K562 treated with DMSO at 1 percent for 48 hours (cell line): ENCODE results near the gene SAGE1. TPM values are rescaled to one million over a fixed set of nuclear protein-coding genes. Genes with fewer than 3 reads are reported as not detected.

Experiments
- total RNA-seq: library from RNA; unstranded; fragments of 300-600 nt; gene quantifications from 2 replicates; pipeline ENCODE4 v1.2.3, GENCODE V29; 2022; ENCODE audit warnings: low replicate concordance; ENCODE audit errors: extremely low read depth

SAGE1 gene, protein sequence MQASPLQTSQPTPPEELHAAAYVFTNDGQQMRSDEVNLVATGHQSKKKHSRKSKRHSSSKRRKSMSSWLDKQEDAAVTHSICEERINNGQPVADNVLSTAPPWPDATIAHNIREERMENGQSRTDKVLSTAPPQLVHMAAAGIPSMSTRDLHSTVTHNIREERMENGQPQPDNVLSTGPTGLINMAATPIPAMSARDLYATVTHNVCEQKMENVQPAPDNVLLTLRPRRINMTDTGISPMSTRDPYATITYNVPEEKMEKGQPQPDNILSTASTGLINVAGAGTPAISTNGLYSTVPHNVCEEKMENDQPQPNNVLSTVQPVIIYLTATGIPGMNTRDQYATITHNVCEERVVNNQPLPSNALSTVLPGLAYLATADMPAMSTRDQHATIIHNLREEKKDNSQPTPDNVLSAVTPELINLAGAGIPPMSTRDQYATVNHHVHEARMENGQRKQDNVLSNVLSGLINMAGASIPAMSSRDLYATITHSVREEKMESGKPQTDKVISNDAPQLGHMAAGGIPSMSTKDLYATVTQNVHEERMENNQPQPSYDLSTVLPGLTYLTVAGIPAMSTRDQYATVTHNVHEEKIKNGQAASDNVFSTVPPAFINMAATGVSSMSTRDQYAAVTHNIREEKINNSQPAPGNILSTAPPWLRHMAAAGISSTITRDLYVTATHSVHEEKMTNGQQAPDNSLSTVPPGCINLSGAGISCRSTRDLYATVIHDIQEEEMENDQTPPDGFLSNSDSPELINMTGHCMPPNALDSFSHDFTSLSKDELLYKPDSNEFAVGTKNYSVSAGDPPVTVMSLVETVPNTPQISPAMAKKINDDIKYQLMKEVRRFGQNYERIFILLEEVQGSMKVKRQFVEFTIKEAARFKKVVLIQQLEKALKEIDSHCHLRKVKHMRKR
- total RNA-seq: not detected in 2 replicates

DNA sequence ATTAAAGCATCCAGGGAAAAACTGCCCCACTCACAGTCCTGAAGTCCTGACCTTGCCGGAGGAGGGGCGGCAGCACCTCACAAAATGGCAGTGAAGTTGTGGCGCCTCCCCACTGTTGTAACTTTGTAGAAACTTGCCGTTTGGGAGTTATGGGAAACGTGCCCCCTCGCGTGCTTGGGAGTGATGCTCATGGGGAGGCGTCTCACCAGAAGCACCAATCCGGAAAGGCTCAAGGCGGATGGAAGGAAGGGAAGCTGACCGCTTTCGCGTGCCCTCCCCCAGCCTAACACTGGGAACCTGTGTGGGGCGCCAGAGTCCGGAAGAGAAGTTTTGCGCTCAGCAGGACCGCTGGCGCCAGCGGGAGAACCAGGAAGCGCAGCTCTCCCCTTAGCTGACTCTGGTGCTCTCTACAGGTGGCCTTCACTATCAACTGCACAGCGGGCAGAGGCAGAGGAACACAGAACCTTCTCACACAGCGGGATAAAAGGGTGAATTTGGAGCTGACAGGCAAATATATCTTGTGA, at the start of gene SAGE1, which contains the start of gene CT45A10:
Gene SAGE1, plus strand, starts transcription at position 423 of the 524 bp plus-strand sequence. CDS start 2,527 bp downstream, outside the sequence.
Gene CT45A10, minus strand, starts transcription at position 151 of the 524 bp plus-strand sequence. CDS start 8,100 bp downstream, outside the sequence.

DNA sequence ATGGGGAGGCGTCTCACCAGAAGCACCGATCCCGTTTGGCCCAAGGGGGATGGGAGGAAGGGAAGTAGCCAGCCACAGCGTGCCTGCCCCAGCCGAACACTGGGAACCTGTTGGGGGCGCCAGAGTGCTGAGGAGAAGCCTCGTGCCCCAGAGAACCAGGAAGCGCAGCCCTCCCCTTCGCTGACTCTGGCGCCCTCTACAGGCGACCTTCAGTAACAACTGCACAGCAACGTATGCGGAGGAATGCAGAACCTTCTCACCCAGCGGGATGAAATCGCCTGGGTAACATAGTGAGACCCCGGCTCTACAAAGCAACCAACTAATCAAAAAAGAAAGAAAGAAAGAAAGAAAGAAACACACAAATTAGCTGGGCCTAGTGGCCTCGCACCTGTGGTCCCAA, 39.1 kb upstream of the SAGE1 start, which contains the start of gene CT45A8:
Gene CT45A8, minus strand, starts transcription at position 101 of the 400 bp plus-strand sequence. CDS start 3,755 bp downstream, outside the sequence.

DNA sequence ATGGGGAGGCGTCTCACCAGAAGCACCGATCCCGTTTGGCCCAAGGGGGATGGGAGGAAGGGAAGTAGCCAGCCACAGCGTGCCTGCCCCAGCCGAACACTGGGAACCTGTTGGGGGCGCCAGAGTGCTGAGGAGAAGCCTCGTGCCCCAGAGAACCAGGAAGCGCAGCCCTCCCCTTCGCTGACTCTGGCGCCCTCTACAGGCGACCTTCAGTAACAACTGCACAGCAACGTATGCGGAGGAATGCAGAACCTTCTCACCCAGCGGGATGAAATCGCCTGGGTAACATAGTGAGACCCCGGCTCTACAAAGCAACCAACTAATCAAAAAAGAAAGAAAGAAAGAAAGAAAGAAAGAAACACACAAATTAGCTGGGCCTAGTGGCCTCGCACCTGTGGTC, 21.8 kb upstream of the SAGE1 start, which contains the start of gene CT45A9:
Gene CT45A9, minus strand, starts transcription at position 101 of the 400 bp plus-strand sequence. CDS start 3,751 bp downstream, outside the sequence.

Other genes starting within 250 kb of the SAGE1 start
- gene CT45A1, start 180.1 kb upstream of the SAGE1 start, total RNA-seq: not detected in 2 replicates
- gene CT45A3, start 125.5 kb upstream of the SAGE1 start, total RNA-seq: not detected in 2 replicates
- not detected in 2 replicates for gene CT45A5, start 108.2 kb upstream of the SAGE1 start, total RNA-seq
- not detected in 2 replicates for gene CT45A6, start 90.9 kb upstream of the SAGE1 start, total RNA-seq
- not detected in 2 replicates for gene CT45A2, start 73.7 kb upstream of the SAGE1 start, total RNA-seq
- not detected in 2 replicates for gene CT45A7, start 56.4 kb upstream of the SAGE1 start, total RNA-seq
- not detected in 2 replicates for gene CT45A8, start 39.2 kb upstream of the SAGE1 start, total RNA-seq
- gene CT45A9, start 21.9 kb upstream of the SAGE1 start, total RNA-seq: not detected in 2 replicates
- gene CT45A10, start 272 bp upstream of the SAGE1 start, total RNA-seq: not detected in 2 replicates
- not detected in 2 replicates for gene MMGT1, start 80.3 kb downstream of the SAGE1 start, total RNA-seq
- gene SLC9A6, start 91.7 kb downstream of the SAGE1 start, total RNA-seq: not detected in 2 replicates